H1 (cell line): ENCODE data around the gene TMEM165. TPM values are rescaled to one million over a fixed set of nuclear protein-coding genes. Genes with fewer than 3 reads are reported as not detected.
A peak's percentile ranks its signal among the peaks of the same experiment; 100 is the strongest.

Experiments used
- CTCF ChIA-PET: fragments of 300-600 bp; sonication (Branson Sonifier 250); formaldehyde crosslinking; loops from one replicate; lab custom pipeline; 2021; ENCODE audit not compliant: partially characterized antibody; lab: Charles Lee
- POLR2A ChIA-PET: fragments of 300-600 bp; sonication (Branson Sonifier 250); formaldehyde crosslinking; loops from one replicate; lab custom pipeline; 2021; ENCODE audit warnings: inconsistent platforms; ENCODE audit not compliant: partially characterized antibody; lab: Charles Lee
- DNase-seq, 2 experiments: peaks; one replicate each; pipeline versions ENCODE4 v3.0.0 to v3.0.0-alpha.2; 2010 to 2022; ENCODE audit warnings: low spot score in 2 of 2, low read depth in 1 of 2, mixed read lengths in 1 of 2
- FAIRE-seq: peaks from 2 replicates; lab custom pipeline; 2011; peaks lifted over from hg19 to GRCh38; lab: Jason Lieb, UNC
- H2AFZ ChIP-seq: 2 replicates; pipeline ENCODE4 v1.8.1; 2012; ENCODE audit warnings: low read length, inconsistent platforms
- H2AK5ac ChIP-seq: 2 replicates; pipeline ENCODE4 v1.6.1; 2013; ENCODE audit warnings: low read depth, low read length
- H2BK120ac ChIP-seq: replicated peaks from 2 replicates; pipeline ENCODE3; 2013; ENCODE audit warnings: low read depth, low read length, inconsistent platforms
- H2BK12ac ChIP-seq: 2 replicates; pipeline ENCODE4 v1.6.1; 2013; ENCODE audit warnings: low read depth, low read length
- H2BK15ac ChIP-seq: 2 replicates; pipeline ENCODE4 v1.6.1; 2013; ENCODE audit warnings: low read length
- H2BK20ac ChIP-seq: 2 replicates; pipeline ENCODE4 v1.6.1; 2013; ENCODE audit warnings: low read length
- H2BK5ac ChIP-seq: 2 replicates; pipeline ENCODE4 v1.6.1; 2013; ENCODE audit warnings: low read depth, low read length
- H3K14ac ChIP-seq: 2 replicates; pipeline ENCODE4 v1.6.1; 2013; ENCODE audit warnings: inconsistent platforms; ENCODE audit not compliant: insufficient read length
- H3K18ac ChIP-seq: 2 replicates; pipeline ENCODE4 v1.6.1; 2013; ENCODE audit warnings: low read length; ENCODE audit errors: extremely low read depth
- H3K23ac ChIP-seq: 2 replicates; pipeline ENCODE4 v1.6.1; 2013; ENCODE audit warnings: inconsistent platforms; ENCODE audit not compliant: insufficient read length
- H3K23me2 ChIP-seq: 2 replicates; pipeline ENCODE4 v1.6.1; 2013; ENCODE audit warnings: low read depth, low read length
- H3K27ac ChIP-seq: 2 replicates; pipeline ENCODE4 v1.6.1; 2011; ENCODE audit warnings: low read depth, low read length, inconsistent platforms
- H3K27me3 ChIP-seq, 4 experiments: replicated peaks in 1 of 4; 1 replicate in 1 of 4; 2 replicates in 3 of 4; pipeline versions ENCODE4 v1.6.1 to v1.8.1; 2011 to 2013; ENCODE audit warnings: low read length in 3 of 4, mild to moderate bottlenecking in 3 of 4, inconsistent platforms in 2 of 4, mixed read lengths in 2 of 4, moderate library complexity in 1 of 4; ENCODE audit not compliant: control insufficient read depth in 3 of 4, insufficient read depth in 3 of 4; ENCODE audit errors: extremely low read depth in 1 of 4
- H3K36me3 ChIP-seq, 4 experiments: 2 replicates each; pipeline versions ENCODE4 v1.6.1 to v1.8.1; 2011 to 2013; ENCODE audit warnings: mild to moderate bottlenecking in 4 of 4, low read length in 3 of 4, moderate library complexity in 2 of 4, control low read depth in 1 of 4, inconsistent platforms in 1 of 4; ENCODE audit not compliant: insufficient read depth in 4 of 4, control insufficient read depth in 2 of 4
- H3K4ac ChIP-seq: replicated peaks from 2 replicates; pipeline ENCODE3; 2013; ENCODE audit warnings: low read length, low read depth, mixed read lengths, inconsistent platforms; ENCODE audit not compliant: insufficient read length
- H3K4me1 ChIP-seq, 4 experiments: replicated peaks in 1 of 4; 1 replicate in 1 of 4; 2 replicates in 3 of 4; pipeline versions ENCODE4 v1.6.1 to v1.8.1; 2011 to 2013; ENCODE audit warnings: low read length in 3 of 4, inconsistent platforms in 2 of 4, mixed read lengths in 1 of 4; ENCODE audit not compliant: insufficient read depth in 4 of 4, control insufficient read depth in 3 of 4
- H3K4me2 ChIP-seq, 2 experiments: 2 replicates each; pipeline versions ENCODE4 v1.6.1 to v1.8.1; 2011 to 2013; ENCODE audit warnings: low read depth in 2 of 2, low read length in 2 of 2, control low read depth in 1 of 2, inconsistent platforms in 1 of 2, mild to moderate bottlenecking in 1 of 2; ENCODE audit not compliant: insufficient read depth in 1 of 2
- H3K4me3 ChIP-seq, 4 experiments: fragments of 200-600, 300-600 bp in 1 of 4; sonication (generic), shearing (Covaris generic), sonication (Bioruptor Twin) in 1 of 4; 2 replicates each; pipeline versions ENCODE4 v1.5.1 to v1.8.1; 2011 to 2016; ENCODE audit warnings: low read length in 4 of 4, low read depth in 3 of 4, control low read depth in 2 of 4, inconsistent platforms in 2 of 4, mild to moderate bottlenecking in 2 of 4, mixed read lengths in 1 of 4, moderate library complexity in 1 of 4; ENCODE audit not compliant: insufficient read depth in 2 of 4; ENCODE audit errors: extremely low read depth in 1 of 4
- H3K56ac ChIP-seq: replicated peaks from 2 replicates; pipeline ENCODE3; 2013; ENCODE audit warnings: low read depth, mild to moderate bottlenecking, mixed read lengths, low read length, inconsistent platforms; ENCODE audit not compliant: insufficient read length
- H3K79me1 ChIP-seq: 2 replicates; pipeline ENCODE4 v1.6.1; 2013; ENCODE audit warnings: low read depth, low read length, control low read depth
- H3K79me2 ChIP-seq, 2 experiments: 2 replicates each; pipeline versions ENCODE4 v1.6.1 to v1.8.1; 2012 to 2013; ENCODE audit warnings: low read length in 2 of 2, mild to moderate bottlenecking in 2 of 2, inconsistent platforms in 1 of 2; ENCODE audit not compliant: insufficient read depth in 2 of 2, control insufficient read depth in 1 of 2
- H3K9ac ChIP-seq, 4 experiments: replicated peaks in 1 of 4; 1 replicate in 1 of 4; 2 replicates in 3 of 4; pipeline versions ENCODE4 v1.6.1 to v1.8.1; 2011 to 2013; ENCODE audit warnings: low read depth in 3 of 4, low read length in 3 of 4, control low read depth in 2 of 4, mild to moderate bottlenecking in 2 of 4, moderate library complexity in 2 of 4, inconsistent platforms in 1 of 4; ENCODE audit errors: extremely low read depth in 1 of 4
- H3K9me3 ChIP-seq, 2 experiments: 2 replicates each; pipeline versions ENCODE4 v1.6.1 to v1.8.1; 2012 to 2013; ENCODE audit warnings: mild to moderate bottlenecking in 2 of 2, moderate library complexity in 2 of 2, control low read depth in 1 of 2, inconsistent platforms in 1 of 2, low read depth in 1 of 2, low read length in 1 of 2, mixed read lengths in 1 of 2; ENCODE audit not compliant: insufficient read depth in 2 of 2
- H4K20me1 ChIP-seq, 2 experiments: replicated peaks in 1 of 2; 2 replicates each; pipeline versions ENCODE3 to v1.8.1; 2011 to 2013; ENCODE audit warnings: inconsistent platforms in 2 of 2, low read length in 2 of 2, mild to moderate bottlenecking in 1 of 2; ENCODE audit not compliant: insufficient read depth in 2 of 2, control insufficient read depth in 1 of 2
- H4K5ac ChIP-seq: 2 replicates; pipeline ENCODE4 v1.6.1; 2013; ENCODE audit warnings: low read length, low read depth, mixed read lengths, inconsistent platforms; ENCODE audit not compliant: insufficient read length
- H4K8ac ChIP-seq: 2 replicates; pipeline ENCODE4 v1.8.0; 2013; ENCODE audit warnings: mild to moderate bottlenecking, moderate library complexity, low read length, inconsistent platforms; ENCODE audit not compliant: insufficient read depth; ENCODE audit errors: extremely low read depth
- H4K91ac ChIP-seq: replicated peaks from 2 replicates; pipeline ENCODE3; 2013; ENCODE audit warnings: low read length, mixed read lengths, inconsistent platforms; ENCODE audit not compliant: insufficient read length
- ATF2 ChIP-seq: IDR thresholded peaks from 2 replicates; pipeline ENCODE4 v1.6.1; 2012; ENCODE audit warnings: low read length, inconsistent platforms
- BCL11A ChIP-seq, 2 experiments: IDR thresholded peaks; one replicate each; pipeline ENCODE4 v1.6.1; 2011; ENCODE audit warnings: low read depth in 2 of 2, low read length in 2 of 2, mild to moderate bottlenecking in 2 of 2
- CEBPB ChIP-seq: IDR thresholded peaks from 2 replicates; pipeline ENCODE4 v1.6.1; 2012; ENCODE audit warnings: low read depth, low read length
- CHD2 ChIP-seq: IDR thresholded peaks from 2 replicates; pipeline ENCODE4 v1.6.1; 2012; ENCODE audit warnings: low read length, improper control_type of control experiment
- E2F6 ChIP-seq: IDR thresholded peaks from 2 replicates; pipeline ENCODE4 v1.6.1; 2012; ENCODE audit warnings: inconsistent platforms
- EZH2 ChIP-seq: fragments of 200-600 bp; sonication (generic); IDR thresholded peaks from 2 replicates; pipeline ENCODE4 v1.7.1; 2012; ENCODE audit warnings: low read depth, mild to moderate bottlenecking, moderate library complexity, low read length, inconsistent platforms; ENCODE audit not compliant: severe bottlenecking
- HDAC2 ChIP-seq, 2 experiments: fragments of 300-600 bp in 1 of 2; sonication (generic) in 1 of 2; IDR thresholded peaks; 2 replicates each; pipeline ENCODE4 v1.6.1; 2011 to 2012; ENCODE audit warnings: low read depth in 2 of 2, low read length in 2 of 2, mild to moderate bottlenecking in 2 of 2, moderate library complexity in 2 of 2, borderline replicate concordance in 1 of 2, inconsistent platforms in 1 of 2
- NRF1 ChIP-seq: IDR thresholded peaks from 2 replicates; pipeline ENCODE4 v1.6.1; 2011; ENCODE audit warnings: mild to moderate bottlenecking, low read depth, low read length, improper control_type of control experiment
- RNF2 ChIP-seq: fragments of 200-900, 300-1000 bp; sonication (generic); IDR thresholded peaks from 2 replicates; pipeline ENCODE4 v1.7.1; 2016; ENCODE audit warnings: borderline replicate concordance, low read depth, mild to moderate bottlenecking, antibody characterized with exemption, low read length; ENCODE audit not compliant: poor library complexity, severe bottlenecking; ENCODE audit errors: missing control alignments
- RXRA ChIP-seq: IDR thresholded peaks from 2 replicates; pipeline ENCODE4 v1.6.1; 2011; ENCODE audit warnings: low read depth, mild to moderate bottlenecking, low read length, moderate library complexity; ENCODE audit not compliant: insufficient read depth
- WGBS, 2 experiments: shearing (Covaris generic) in 1 of 2; methylation state at CpG; one replicate each; pipeline versions ENCODE4 v1.1.6 to v1.1.7; 2013 to 2015; ENCODE audit warnings: low lambda C conversion rate in 2 of 2, mixed read lengths in 2 of 2, inconsistent platforms in 1 of 2, low coverage in 1 of 2, missing lambda C conversion rate in 1 of 2; ENCODE audit not compliant: insufficient replicate concordance in 2 of 2, insufficient coverage in 1 of 2, insufficient read length in 1 of 2; ENCODE audit errors: extremely low coverage in 1 of 2, missing lambda C conversion rate in 1 of 2; 5-methylcytosine and 5-hydroxymethylcytosine counted together
- polyA plus RNA-seq, 7 experiments: library from polyadenylated mRNA; depleted of rRNA in 3 of 7; stranded (reverse) in 5 of 7; unstranded in 2 of 7; fragments of >200 nt in 5 of 7; fragments of 200-250 nt in 2 of 7; gene quantifications; 1 replicate in 5 of 7; 2 replicates in 1 of 7; 4 replicates in 1 of 7; pipeline versions ENCODE4 v1.2.1 to v1.2.3, GENCODE V29; 2011 to 2013; ENCODE audit warnings: missing spikeins in 2 of 7, mixed read lengths in 2 of 7
- total RNA-seq: library from RNA; stranded (reverse); fragmentation: NEBNext Ultra II Directional; extraction: Animal tissue kit (Norgen Biotek cat#: 25700); gene quantifications from 2 replicates; pipeline ENCODE4 v1.2.1, GENCODE V29; 2021

The TMEM165 gene
- total and polyA plus RNA-seq, 2 of the 8 experiments (the other 6 are each of a cell fraction or from before 2014, with no cell fraction given): 85.5 to 125 TPM

GRCh38 chr4:55398966-55399365 is 3.2 kb downstream of the TMEM165 start:
- H2BK20ac ChIP-seq: no peak overlapping the region
- no peaks in the 10 kb centered on the region for H3K9me3 ChIP-seq
- WGBS, 2 experiments: 88% methylated on average over 3 of the region's 3 CpGs; no CpG with 5 or more reads in 1 of the 2 experiments
- H3K23ac ChIP-seq: no peak overlapping the region
- FAIRE-seq (no peak), DNase-seq (no peak)
- no peak overlapping the region for H2BK120ac ChIP-seq
- no peak overlapping the region for H4K91ac ChIP-seq
- H3K18ac ChIP-seq: no peak overlapping the region
- H3K4me3 ChIP-seq: peak overlapping the region in 2 of 4 experiments; percentile 10 to 78; a peak in 4 of 8 replicates
- no peak overlapping the region for H2BK5ac ChIP-seq
- H4K5ac ChIP-seq: no peak overlapping the region
- H3K56ac ChIP-seq: no peak overlapping the region
- CTCF ChIA-PET: interaction anchor here (1.1 kb wide), 1 partner anchor 86 kb away, joined by 3 read pairs; no protein-coding TSS in a partner anchor
- no peak overlapping the region for H4K8ac ChIP-seq
- no peak overlapping the region for H2BK12ac ChIP-seq
- H3K79me1 ChIP-seq: peaks cover 4% of the 10 kb centered on the region
- no peak overlapping the region for H2BK15ac ChIP-seq
- H3K27me3 ChIP-seq: no peaks in the 10 kb centered on the region
- H3K4me1 ChIP-seq: peaks cover 0 to 6% (median under 1%) of the 10 kb centered on the region in 4 experiments; a peak in 2 of 7 replicates
- POLR2A ChIA-PET: interaction anchor here (1.5 to 1.6 kb wide), 2 partner anchors 11 to 52 kb away, joined by 3 to 6 read pairs; no protein-coding TSS in a partner anchor
- H3K36me3 ChIP-seq: peaks cover 0 to 31% (median 1%) of the 10 kb centered on the region in 4 experiments; a peak in 3 of 8 replicates
- H2AFZ ChIP-seq: no peak overlapping the region
- H3K27ac ChIP-seq: no peak overlapping the region
- peaks cover 33 to 70% of the 10 kb centered on the region in 2 experiments for H3K79me2 ChIP-seq
- H3K9ac ChIP-seq: no peak overlapping the region; a peak in 1 of 7 replicates
- no peak overlapping the region for H3K4ac ChIP-seq
- H2AK5ac ChIP-seq: no peak overlapping the region
- peaks cover 18% of the 10 kb centered on the region for H3K23me2 ChIP-seq
- H4K20me1 ChIP-seq: peaks cover 12 to 16% of the 10 kb centered on the region in 2 experiments
- peak overlapping the region; percentile 81 to 97 for H3K4me2 ChIP-seq
- no peak overlapping the region for H3K14ac ChIP-seq
- TF ChIP-seq ATF2 (no peak), CHD2 (no peak), BCL11A (IDR thresholded peaks at IDR 0.05; ENCODE audit: low read depth in 2 of 2, low read length in 2 of 2) (no peak), EZH2 (no peak), RXRA (no peak), NRF1 (no peak), RNF2 (no peak), HDAC2 (IDR thresholded peaks at IDR 0.05; ENCODE audit: borderline replicate concordance in 1 of 2, low read depth in 2 of 2, low read length in 2 of 2) (no peak), CEBPB (no peak), E2F6 (no peak)
